GF-D8 (cell line): ENCODE results near the gene KRT84.

Experiments
- DNase-seq: peaks from one replicate; lab custom pipeline; 2025; lab: John Stamatoyannopoulos, UW

The KRT84 gene

DNA sequence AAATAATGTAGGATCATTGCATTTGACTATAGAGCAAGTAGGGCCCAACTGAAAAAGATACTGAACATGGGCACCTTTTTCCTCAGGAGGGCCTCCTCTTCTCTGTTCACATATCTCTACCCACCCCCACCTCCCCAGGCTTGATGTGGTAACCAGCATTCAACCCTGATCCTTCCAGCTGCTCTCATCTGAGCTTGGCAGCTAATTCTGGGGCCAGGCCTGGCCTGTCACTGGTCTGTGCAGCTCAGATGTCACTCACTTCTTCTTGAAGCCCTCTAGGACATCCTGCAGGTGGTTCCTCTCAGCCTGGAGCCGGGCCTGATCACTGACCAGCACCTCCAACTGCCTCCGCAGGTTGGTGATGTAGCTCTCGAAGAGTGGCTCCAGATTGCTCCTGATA is 2.1 kb downstream of the KRT84 start:
- no peak for DNase-seq

GRCh38 chr12:52382854-52383253 is 2.6 kb downstream of the KRT84 start:
- no peak for DNase-seq

- DNase-seq = no peak
Measured at GRCh38 chr12:52381206-52381605, 4.2 kb downstream of the KRT84 start.

DNA sequence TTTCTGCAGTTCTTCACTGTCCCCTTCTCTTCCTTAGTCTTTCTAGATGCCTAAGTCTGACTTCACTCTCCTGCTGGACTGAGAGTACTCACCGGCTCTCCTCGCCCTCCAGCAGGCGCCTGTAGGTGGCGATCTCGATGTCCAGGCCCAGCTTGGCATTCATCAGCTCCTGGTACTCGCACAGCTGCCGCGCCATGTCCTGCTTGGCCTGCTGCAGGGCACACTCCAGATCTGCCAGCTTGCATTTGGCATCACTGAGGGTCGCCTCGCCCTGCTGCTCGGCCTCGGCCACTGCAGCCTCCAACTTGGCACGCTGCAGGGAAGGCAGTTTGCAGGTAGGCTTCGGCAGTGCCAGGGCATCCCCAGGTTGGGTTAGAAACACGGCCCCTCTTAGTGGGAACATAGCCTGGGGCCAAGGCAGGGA is 5.2 kb downstream of the KRT84 start:
- no peak for DNase-seq

DNA sequence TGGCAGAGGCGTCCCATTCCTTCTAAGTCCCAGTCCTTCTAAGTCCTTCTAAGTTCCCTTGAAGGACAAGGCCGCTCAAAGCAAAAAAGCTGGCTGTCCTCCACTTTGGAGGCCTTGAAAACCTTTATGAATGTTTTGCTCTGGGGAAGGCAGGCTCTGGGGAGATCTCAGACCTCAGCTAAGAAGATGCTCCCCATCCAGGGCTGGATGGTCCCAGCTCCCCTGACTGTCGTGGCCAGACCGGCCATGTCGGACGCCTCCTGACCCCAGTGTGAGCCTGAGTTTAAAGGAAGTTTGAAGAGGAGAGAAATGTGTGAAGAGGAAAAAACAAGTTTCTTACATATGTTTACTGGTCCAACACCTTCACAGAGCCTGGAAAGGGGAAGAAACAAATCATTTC is 5.9 kb downstream of the KRT84 start:
- no peak for DNase-seq

- DNase-seq = no peak
Measured at GRCh38 chr12:52378091-52378490, 7.4 kb downstream of the KRT84 start.

GRCh38 chr12:52377266-52377665 is 8.2 kb downstream of the KRT84 start:
- no peak for DNase-seq

- peak; percentile 11 for DNase-seq
Measured at GRCh38 chr12:52372216-52373154, 13.0 kb downstream of the KRT84 start.

DNA sequence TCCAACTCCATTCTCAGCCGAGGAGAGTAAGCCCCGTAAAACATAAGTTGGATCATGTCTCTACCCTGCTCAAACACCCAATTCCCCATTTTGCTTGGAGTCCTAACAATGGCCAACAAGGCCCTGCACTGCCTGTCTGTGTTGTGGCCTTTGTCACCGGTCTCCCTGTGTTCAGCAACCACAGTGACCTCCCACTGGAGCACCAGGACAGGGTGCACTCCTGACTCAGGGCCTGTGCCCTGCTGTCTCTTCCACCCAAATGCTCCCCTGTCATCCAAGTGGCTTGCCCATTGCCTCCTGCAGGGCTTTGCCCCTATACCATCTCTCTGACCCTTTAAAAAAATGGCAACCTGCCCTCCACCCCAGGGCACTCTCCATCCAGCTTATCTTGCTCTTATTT is 13.7 kb downstream of the KRT84 start:
- DNase-seq = no peak

GRCh38 chr12:52370926-52371608 is 14.4 kb downstream of the KRT84 start:
- DNase-seq = no peak

GRCh38 chr12:52369809-52370208 is 15.6 kb downstream of the KRT84 start:
- no peak for DNase-seq

GRCh38 chr12:52369211-52369610 is 16.2 kb downstream of the KRT84 start:
- DNase-seq = no peak

DNA sequence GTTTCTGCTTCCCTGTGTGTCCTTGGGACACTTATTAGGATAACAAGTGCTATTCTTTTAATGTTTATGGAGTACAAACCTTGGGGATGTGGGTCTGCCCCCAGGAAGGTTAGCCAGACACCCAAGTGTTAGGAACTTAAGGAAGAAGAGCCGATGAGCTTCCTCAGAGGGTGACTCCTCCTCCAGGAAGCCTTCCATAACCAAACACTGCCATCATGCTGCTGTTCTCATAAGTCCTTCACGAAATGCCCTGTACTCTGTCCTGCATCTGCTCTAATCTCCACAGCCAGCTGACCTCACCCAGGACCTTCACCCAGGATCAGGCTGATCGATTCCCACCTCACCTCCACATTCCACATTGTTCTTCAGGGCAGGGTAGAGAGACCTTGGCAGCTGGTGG is 16.9 kb downstream of the KRT84 start:
- DNase-seq = no peak

DNA sequence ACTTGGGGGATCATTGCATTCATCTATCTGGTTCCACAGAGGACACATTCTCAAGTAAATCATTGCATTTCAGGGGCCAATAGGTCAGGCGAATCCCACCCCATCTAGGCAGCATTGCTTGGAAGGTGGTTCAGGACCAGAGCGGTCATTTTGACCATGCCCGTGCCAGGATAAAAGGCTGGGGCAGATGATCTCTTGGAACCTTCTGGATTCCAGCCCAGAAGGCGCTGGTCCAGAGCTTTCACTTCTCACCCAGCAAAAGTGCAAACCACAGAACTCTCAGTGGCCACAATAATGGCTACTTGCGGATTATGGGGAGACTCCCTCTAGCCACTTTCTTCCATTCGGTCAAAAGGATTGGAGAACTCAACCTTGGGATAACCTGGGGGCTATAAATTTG is 17.6 kb downstream of the KRT84 start:
- no peak for DNase-seq

DNA sequence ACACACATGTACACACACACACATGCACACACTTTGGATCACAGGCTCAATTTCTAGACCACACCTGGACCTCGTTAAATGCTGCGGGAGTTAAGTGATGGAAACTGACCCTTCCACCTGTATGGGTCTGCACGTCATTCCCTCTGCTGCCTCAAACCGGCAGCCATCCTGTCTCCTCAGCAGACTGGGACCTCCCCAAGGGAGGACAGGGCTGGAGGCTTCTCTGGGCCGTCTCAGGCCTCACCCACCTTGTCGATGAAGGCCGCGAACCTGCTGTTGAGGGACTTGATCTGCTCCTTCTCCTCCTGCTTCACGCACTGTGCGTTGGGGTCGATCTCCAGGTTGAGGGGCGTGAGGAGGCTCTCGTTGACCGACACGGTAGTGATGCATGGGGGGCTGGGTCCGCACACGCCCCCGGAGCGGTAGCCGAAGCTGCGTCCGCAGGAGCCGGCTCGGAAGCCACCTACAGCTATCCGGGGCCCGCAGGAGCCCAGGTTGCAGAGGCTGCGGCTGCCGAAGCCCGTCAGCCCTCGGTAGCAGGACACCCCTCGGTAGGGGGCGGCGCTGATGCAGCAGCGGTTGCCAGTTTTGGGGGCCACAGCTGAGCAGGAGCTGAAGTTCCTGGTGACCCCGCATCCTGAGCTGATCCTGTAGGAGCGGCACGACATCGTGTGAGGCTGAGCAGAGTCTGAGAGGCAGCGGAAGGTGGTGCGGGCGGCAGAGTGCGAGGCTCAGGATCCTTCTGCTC is 18.5 kb downstream of the KRT84 start, which contains the start of gene KRT85:
Gene KRT85 (minus strand): TSS at position 744 of the 748 bp plus-strand sequence. CDS start 76 bp downstream, at position 668.
- DNase-seq = no peak

GRCh38 chr12:52364901-52365489 is 20.5 kb downstream of the KRT84 start:
- DNase-seq = no peak

DNA sequence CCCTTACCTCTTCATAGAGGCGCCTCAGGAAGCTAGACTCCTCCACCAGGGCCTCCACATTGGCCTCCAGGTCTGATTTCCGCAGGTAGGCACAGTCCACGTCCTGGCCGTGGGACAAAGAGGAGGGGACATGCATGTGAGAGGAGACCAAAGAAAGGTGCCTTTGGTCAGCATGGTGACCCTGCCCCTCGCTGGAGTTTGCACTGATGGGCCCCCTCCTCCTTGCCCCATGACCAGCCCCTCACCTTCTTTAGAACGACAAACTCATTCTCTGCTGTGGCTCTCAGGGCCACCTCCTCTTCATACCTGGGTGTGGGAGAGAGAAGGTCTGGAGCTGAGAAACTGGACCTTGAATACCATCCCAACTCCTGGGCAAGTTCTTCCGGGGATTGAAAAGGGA is 21.4 kb downstream of the KRT84 start:
- DNase-seq = no peak

- no peak for DNase-seq
Measured at GRCh38 chr12:52363111-52363679, 22.3 kb downstream of the KRT84 start.

DNA sequence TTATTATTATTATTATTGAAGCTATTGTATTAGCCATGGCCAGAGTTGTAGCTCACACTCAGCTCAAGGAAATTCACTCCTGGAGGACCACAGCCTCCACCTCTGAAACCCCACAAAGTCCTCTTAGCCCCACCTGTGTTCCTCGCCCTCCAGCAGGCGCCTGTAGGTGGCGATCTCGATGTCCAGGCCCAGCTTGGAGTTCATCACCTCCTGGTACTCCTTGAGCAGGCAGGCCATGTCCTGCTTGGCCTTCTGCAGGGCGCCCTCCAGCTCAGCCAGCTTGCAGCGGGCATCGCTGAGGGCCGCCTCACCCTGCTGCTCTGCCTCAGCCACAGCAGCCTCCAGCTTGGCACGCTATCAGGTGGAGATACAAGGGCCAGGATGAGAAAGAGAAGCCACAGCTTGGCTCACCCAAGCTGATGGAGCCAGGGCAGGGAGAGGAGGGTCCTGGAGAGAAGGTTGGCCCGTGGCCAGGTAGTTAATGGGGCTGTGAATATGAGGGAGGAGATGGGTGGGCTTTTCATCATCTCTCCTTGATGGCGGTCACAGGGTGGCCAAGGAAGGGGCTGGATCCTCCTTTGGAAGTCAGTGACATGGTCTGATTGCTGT is 23.2 kb downstream of the KRT84 start:
- DNase-seq = no peak

- DNase-seq = no peak
Measured at GRCh38 chr12:52361553-52361952, 23.9 kb downstream of the KRT84 start.

GRCh38 chr12:52360663-52361271 is 24.7 kb downstream of the KRT84 start:
- no peak for DNase-seq
